ENCODE measurements around the gene RPTOR. TPM values are rescaled to one million over a fixed set of nuclear protein-coding genes. Genes with fewer than 3 reads are reported as not detected.

The RPTOR gene
- total RNA-seq, 4 donors from 2014 or later, result 34.1 to 65.8 (median 43.6) TPM

DNA sequence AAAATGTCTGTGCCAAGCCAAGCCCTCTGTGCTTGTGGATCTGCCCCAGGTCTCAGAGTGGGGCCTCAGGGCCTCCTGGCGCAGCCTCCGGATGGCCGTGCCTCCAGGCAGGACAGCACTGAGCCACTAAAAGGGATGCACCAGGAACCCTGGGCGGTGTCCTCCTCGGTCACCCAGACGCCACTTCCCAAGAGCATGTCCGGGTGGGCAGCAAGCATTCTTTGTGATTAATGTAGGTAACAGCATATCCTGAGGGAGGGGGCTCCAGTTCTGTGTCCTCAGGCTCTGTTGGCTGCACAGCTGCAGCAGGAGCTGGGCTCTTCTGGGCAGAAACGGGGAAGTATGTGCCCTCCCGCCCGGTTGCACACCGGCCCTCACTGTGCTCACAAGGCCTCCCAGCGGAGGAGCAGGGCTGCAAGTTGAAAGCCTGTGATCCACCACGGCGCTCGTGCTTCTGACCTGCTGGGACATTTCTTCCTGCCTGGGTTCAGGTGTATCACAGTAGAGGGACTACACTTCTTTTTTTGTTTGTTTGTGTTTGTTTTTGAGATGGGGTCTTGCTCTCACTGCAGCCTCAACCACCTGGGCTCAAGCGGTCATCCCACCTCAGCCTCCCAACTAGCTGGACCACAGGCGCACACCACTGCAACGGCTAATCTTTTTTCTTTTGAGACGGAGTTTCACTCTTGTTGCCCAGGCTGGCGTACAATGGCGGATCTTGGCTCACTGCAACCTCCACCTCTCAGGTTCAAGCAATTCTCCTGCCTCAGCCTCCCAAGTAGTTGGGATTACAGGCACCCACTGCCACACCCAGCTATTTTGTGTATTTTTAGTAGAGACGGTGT is 409.1 kb downstream of the RPTOR start:
- Histone ChIP-seq H3K4me1 (peaks cover 2 to 39% (median 29%) of the 10 kb centered on the region in 4 donors), H3K27ac (replicated peaks in 1 of 4) (no peak overlapping the region), H3K36me3 (peaks cover 4 to 59% (median 28%) of the 10 kb centered on the region in 4 donors), H3K4me3 (no peak overlapping the region), H3K9me3 (no peaks in the 10 kb centered on the region), H3K27me3 (no peaks in the 10 kb centered on the region)
- 90% methylated on average over 18 of the region's 22 CpGs for WGBS
- intact Hi-C loops (cut with DNase I), result no loop called here
- TF ChIP-seq POLR2A (IDR thresholded peaks at IDR 0.05; ENCODE audit: low read depth), result no peak
- TF ChIP-seq POLR2AphosphoS5 (IDR thresholded peaks at IDR 0.05), result no peak
- TF ChIP-seq, protein P1, sequence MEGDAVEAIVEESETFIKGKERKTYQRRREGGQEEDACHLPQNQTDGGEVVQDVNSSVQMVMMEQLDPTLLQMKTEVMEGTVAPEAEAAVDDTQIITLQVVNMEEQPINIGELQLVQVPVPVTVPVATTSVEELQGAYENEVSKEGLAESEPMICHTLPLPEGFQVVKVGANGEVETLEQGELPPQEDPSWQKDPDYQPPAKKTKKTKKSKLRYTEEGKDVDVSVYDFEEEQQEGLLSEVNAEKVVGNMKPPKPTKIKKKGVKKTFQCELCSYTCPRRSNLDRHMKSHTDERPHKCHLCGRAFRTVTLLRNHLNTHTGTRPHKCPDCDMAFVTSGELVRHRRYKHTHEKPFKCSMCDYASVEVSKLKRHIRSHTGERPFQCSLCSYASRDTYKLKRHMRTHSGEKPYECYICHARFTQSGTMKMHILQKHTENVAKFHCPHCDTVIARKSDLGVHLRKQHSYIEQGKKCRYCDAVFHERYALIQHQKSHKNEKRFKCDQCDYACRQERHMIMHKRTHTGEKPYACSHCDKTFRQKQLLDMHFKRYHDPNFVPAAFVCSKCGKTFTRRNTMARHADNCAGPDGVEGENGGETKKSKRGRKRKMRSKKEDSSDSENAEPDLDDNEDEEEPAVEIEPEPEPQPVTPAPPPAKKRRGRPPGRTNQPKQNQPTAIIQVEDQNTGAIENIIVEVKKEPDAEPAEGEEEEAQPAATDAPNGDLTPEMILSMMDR (IDR thresholded peaks at IDR 0.05), result no peak
- no peak for TF ChIP-seq EP300 (IDR thresholded peaks at IDR 0.05)
- no peak for DNase-seq (ENCODE audit: extremely low spot score)

DNA sequence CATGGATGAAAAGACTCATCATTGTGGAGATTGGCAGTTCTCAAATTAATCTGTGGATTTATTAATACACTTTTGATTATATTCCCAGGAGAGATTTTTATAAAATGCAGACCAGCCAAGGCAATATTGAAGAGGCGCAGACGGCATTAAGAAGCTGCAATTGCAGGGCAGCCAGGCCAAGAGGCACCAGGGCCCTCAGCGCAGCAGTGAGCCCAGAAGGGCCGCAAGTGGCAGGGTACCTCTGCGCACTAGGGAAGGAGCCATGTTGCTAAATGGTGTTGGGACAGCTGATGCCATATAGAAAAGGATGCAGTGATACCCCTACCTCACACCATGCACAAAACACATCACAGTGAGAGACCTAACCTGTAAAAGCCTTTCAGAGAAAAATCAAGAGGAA is 410.4 kb downstream of the RPTOR start:
- intact Hi-C loops (cut with DNase I), result no loop called here
- Histone ChIP-seq H3K27ac (replicated peaks in 1 of 4) (no peak overlapping the region), H3K4me3 (no peak overlapping the region), H3K4me1 (peaks cover 15 to 39% (median 29%) of the 10 kb centered on the region in 4 donors), H3K9me3 (no peaks in the 10 kb centered on the region), H3K27me3 (no peaks in the 10 kb centered on the region), H3K36me3 (peaks cover 0 to 46% (median 19%) of the 10 kb centered on the region in 4 donors)
- no peak for TF ChIP-seq POLR2AphosphoS5 (IDR thresholded peaks at IDR 0.05)
- TF ChIP-seq POLR2A (IDR thresholded peaks at IDR 0.05; ENCODE audit: low read depth), result no peak
- TF ChIP-seq, protein P1 (IDR thresholded peaks at IDR 0.05), result no peak
- TF ChIP-seq EP300 (IDR thresholded peaks at IDR 0.05), result no peak
- WGBS, result 79% methylated on average over 5 of the region's 5 CpGs
- no peak for DNase-seq (ENCODE audit: extremely low spot score)

DNA sequence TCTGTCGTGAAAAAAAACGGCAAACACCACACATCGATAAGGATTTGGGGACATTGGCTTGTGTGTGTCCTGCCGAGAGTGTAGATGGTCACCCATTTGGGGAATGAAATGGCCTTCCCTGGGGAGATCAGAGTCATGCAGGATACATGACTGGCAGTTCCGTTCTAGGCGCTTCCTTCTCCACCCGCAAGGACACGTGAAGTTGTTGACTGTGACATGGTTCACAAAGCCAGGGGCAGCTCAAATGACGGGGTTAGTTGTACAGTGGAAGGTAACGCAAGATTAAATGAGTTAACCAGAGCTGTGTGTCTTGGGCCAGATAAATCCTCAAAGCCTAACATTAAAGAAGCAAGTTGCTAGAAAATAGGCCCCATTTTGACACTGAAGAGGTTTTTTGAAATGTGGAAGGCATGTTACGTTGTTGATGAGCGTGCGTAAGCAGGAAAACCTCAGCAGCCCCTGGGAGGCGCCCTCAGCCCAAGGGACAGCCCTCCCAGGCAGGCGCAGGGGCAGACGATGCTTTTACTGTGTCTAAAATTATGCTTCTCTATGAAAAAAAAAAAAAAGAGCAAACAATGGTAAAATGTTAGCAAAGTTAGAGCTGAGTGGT is 411.1 kb downstream of the RPTOR start:
- no peak overlapping the region for H3K4me3 ChIP-seq
- peaks cover 22 to 39% (median 29%) of the 10 kb centered on the region in 4 donors for H3K4me1 ChIP-seq
- H3K27me3 ChIP-seq, result no peaks in the 10 kb centered on the region
- peaks cover 0 to 39% (median 16%) of the 10 kb centered on the region in 4 donors for H3K36me3 ChIP-seq
- no peak for TF ChIP-seq POLR2A (IDR thresholded peaks at IDR 0.05; ENCODE audit: low read depth)
- TF ChIP-seq, protein P1 (IDR thresholded peaks at IDR 0.05), result no peak
- no peak for TF ChIP-seq EP300 (IDR thresholded peaks at IDR 0.05)
- no peak for DNase-seq (ENCODE audit: extremely low spot score)
- no peak overlapping the region for H3K27ac ChIP-seq (replicated peaks in 1 of 4)
- 92% methylated on average over 16 of the region's 16 CpGs for WGBS
- intact Hi-C loops (cut with DNase I), result no loop called here
- no peaks in the 10 kb centered on the region for H3K9me3 ChIP-seq

DNA sequence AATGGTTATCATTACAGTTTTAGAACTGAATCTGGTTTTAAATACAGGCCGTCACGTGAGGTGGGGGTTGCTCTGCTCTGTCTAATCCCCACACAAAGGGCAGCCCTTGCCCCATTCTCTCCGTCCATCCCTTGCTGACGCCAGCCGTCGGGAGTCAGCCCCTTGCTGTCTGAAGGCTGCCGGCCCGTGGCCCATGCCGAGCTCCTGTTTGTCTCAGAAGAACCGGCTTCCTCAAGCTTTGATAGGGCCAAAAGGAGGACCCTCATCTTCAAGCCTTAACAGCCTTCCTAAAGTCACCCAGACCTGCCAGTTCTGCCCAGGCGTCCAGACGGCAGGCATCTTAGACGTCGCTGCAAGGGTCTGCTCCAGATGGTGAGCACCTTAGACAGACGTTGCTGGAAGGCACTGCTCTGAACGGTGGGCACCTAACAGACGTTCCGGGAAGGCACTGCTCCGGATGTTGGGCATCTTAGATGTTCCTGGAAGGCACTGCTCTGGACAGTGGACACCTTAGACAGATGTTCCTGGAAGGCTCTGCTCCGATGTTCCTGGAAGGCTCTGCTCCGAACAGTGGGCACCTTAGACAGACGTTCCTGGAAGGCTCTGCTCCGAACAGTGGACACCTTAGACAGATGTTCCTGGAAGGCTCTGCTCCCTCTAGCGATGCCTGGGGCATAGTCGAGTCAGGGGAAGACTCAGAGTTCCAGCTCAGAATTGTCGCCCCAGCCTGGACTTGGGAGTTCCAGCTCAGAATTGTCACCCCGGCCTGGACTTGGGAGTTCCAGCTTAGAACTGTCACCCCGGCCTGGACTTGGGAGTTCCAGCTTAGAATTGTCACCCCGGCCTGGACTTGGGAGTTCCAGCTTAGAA is 411.9 kb downstream of the RPTOR start:
- H3K27ac ChIP-seq (replicated peaks in 1 of 4), result no peak overlapping the region
- 84% methylated on average over 18 of the region's 29 CpGs for WGBS
- TF ChIP-seq POLR2A (IDR thresholded peaks at IDR 0.05; ENCODE audit: low read depth) (no peak), POLR2AphosphoS5 (IDR thresholded peaks at IDR 0.05) (no peak)
- no peaks in the 10 kb centered on the region for H3K9me3 ChIP-seq
- no peaks in the 10 kb centered on the region for H3K27me3 ChIP-seq
- H3K36me3 ChIP-seq, result peaks cover 0 to 31% (median 9%) of the 10 kb centered on the region in 4 donors
- H3K4me3 ChIP-seq, result no peak overlapping the region
- H3K4me1 ChIP-seq, result peaks cover 23 to 39% (median 33%) of the 10 kb centered on the region in 4 donors
- intact Hi-C loops (cut with DNase I), result no loop called here
- DNase-seq (ENCODE audit: extremely low spot score), result no peak

Data from esophagus muscularis mucosa (tissue), 4 donors.